HL-60 (cell line): ENCODE data around the gene AKAP6.

Experiments
- GABPA ChIP-seq: IDR thresholded peaks from 2 replicates; pipeline ENCODE4 v1.6.1; 2012; ENCODE audit warnings: low read depth
- POLR2AphosphoS5 ChIP-seq: IDR thresholded peaks from 2 replicates; pipeline ENCODE4 v1.6.1; 2012; ENCODE audit warnings: low read depth
- SPI1 ChIP-seq: IDR thresholded peaks from 2 replicates; pipeline ENCODE4 v1.6.1; 2012; ENCODE audit warnings: low read depth, mild to moderate bottlenecking, borderline replicate concordance
- TF ChIP-seq, protein P1 (sequence below): IDR thresholded peaks from one replicate; pipeline ENCODE4 v1.5.1; 2011; ENCODE audit warnings: low read length, control low read depth, inconsistent platforms; ENCODE audit not compliant: insufficient read depth

DNA sequence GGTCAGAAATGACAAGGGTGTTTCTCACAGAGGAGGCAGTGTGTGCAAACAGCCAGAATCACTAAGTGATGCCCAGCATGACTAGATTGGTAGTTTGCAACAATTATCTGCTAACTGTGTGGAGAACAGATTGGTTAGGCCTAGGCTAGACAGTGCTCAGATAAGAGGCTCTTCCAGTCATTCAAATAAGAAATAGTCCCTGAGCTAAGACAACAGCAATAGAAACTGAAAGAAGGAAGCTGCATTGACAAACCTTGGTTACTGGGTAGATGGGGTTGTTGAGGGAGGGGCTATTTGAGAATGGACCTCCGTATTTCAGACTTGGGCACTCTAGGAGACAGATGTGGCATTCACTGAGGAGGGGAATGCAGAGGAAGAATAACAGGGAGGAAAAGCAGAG, 354.6 kb downstream of the AKAP6 start:
- TF ChIP-seq, protein P1, sequence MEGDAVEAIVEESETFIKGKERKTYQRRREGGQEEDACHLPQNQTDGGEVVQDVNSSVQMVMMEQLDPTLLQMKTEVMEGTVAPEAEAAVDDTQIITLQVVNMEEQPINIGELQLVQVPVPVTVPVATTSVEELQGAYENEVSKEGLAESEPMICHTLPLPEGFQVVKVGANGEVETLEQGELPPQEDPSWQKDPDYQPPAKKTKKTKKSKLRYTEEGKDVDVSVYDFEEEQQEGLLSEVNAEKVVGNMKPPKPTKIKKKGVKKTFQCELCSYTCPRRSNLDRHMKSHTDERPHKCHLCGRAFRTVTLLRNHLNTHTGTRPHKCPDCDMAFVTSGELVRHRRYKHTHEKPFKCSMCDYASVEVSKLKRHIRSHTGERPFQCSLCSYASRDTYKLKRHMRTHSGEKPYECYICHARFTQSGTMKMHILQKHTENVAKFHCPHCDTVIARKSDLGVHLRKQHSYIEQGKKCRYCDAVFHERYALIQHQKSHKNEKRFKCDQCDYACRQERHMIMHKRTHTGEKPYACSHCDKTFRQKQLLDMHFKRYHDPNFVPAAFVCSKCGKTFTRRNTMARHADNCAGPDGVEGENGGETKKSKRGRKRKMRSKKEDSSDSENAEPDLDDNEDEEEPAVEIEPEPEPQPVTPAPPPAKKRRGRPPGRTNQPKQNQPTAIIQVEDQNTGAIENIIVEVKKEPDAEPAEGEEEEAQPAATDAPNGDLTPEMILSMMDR: no peak
- TF ChIP-seq SPI1: no peak
- TF ChIP-seq POLR2AphosphoS5: no peak
- TF ChIP-seq GABPA: no peak
